Measurements from ENCODE around the gene SLC6A19. TPM values are rescaled to one million over a fixed set of nuclear protein-coding genes. Genes with fewer than 3 reads are reported as not detected.

The SLC6A19 gene
- total and polyA plus RNA-seq, 9 of the 15 experiments (the other 6 are each of a cell fraction or from before 2014, with no cell fraction given) = 0.03 to 1.6 (median 0.59) TPM

DNA sequence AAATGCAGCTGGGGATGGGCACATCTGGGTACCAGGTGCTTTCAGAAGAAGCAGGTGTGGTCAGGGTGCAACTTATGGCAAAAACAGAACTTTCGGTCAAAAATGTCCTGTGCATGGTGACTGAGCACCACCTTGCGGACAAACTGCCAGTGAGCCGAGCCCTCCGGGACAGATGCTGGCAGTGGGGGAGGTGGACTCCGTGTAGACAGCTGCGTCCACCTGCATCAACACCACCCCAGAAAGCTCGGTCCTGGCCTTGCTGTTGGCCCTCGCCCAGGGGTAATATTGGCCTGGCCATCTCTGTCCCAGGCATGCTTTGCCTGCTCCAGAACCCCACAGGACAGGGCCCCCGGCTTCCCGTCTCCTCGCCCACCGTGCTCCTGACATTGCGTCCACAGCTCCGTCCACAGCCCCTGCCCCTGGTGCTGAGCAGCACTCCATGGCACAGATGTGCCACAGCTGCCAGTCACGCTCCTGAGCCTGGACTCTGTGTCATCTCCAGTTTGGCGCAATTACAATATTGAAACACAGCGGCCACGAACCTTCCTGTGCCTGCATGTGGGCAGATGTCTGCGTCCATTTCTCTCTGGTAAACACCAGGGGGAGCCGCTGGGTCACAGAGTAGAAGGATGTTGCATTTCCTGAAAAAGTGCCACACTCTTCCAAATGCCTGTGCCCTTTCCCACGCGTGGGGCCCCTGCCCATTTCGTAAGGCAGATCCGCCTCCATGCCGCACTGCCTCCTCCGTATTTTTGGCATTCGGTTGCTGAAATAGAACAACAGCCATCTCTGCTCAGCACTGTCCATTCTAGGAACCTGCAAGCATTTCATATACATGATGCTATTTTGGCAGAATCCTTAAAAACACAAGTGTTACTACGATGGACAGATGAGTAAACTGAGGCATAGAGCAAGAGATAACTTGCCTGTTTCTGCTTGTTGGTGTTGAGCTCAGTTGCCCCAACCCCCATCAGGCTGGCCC, 33.4 kb upstream of the SLC6A19 start (continued):
- TF ChIP-seq, protein P1, sequence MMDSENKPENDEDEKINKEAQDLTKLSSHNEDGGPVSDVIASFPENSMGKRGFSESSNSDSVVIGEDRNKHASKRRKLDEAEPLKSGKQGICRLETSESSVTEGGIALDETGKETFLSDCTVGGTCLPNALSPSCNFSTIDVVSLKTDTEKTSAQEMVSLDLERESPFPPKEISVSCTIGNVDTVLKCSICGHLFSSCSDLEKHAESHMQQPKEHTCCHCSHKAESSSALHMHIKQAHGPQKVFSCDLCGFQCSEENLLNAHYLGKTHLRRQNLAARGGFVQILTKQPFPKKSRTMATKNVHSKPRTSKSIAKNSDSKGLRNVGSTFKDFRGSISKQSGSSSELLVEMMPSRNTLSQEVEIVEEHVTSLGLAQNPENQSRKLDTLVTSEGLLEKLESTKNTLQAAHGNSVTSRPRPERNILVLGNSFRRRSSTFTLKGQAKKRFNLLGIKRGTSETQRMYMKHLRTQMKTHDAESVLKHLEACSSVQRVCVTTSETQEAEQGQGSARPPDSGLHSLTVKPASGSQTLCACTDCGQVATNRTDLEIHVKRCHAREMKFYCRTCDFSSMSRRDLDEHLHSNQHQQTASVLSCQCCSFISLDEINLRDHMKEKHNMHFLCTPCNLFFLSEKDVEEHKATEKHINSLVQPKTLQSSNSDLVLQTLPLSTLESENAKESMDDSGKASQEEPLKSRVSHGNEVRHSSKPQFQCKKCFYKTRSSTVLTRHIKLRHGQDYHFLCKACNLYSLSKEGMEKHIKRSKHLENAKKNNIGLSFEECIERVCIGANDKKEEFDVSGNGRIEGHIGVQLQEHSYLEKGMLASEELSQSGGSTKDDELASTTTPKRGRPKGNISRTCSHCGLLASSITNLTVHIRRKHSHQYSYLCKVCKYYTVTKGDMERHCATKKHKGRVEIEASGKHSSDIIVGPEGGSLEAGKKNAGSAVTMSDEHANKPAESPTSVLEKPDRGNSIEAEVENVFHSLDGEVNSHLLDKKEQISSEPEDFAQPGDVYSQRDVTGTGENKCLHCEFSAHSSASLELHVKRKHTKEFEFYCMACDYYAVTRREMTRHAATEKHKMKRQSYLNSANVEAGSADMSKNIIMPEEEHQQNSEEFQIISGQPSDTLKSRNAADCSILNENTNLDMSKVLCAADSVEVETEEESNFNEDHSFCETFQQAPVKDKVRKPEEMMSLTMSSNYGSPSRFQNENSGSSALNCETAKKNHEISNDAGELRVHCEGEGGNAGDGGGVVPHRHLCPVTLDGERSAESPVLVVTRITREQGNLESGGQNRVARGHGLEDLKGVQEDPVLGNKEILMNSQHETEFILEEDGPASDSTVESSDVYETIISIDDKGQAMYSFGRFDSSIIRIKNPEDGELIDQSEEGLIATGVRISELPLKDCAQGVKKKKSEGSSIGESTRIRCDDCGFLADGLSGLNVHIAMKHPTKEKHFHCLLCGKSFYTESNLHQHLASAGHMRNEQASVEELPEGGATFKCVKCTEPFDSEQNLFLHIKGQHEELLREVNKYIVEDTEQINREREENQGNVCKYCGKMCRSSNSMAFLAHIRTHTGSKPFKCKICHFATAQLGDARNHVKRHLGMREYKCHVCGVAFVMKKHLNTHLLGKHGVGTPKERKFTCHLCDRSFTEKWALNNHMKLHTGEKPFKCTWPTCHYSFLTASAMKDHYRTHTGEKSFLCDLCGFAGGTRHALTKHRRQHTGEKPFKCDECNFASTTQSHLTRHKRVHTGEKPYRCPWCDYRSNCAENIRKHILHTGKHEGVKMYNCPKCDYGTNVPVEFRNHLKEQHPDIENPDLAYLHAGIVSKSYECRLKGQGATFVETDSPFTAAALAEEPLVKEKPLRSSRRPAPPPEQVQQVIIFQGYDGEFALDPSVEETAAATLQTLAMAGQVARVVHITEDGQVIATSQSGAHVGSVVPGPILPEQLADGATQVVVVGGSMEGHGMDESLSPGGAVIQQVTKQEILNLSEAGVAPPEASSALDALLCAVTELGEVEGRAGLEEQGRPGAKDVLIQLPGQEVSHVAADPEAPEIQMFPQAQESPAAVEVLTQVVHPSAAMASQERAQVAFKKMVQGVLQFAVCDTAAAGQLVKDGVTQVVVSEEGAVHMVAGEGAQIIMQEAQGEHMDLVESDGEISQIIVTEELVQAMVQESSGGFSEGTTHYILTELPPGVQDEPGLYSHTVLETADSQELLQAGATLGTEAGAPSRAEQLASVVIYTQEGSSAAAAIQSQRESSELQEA (IDR thresholded peaks at IDR 0.05; ENCODE audit: low read depth) = no peak
- TF ChIP-seq ZNF12 (CRISPR knock-in tag; IDR thresholded peaks at IDR 0.05) = no peak
- TF ChIP-seq STAT5A (IDR thresholded peaks at IDR 0.05; ENCODE audit: borderline replicate concordance, low read length) = no peak
- no peak for TF ChIP-seq ZNF764 (CRISPR knock-in tag; IDR thresholded peaks at IDR 0.05; ENCODE audit: low read depth)
- TF ChIP-seq ETS2 (tag; IDR thresholded peaks at IDR 0.05; ENCODE audit: borderline replicate concordance, poor library complexity, severe bottlenecking) = no peak
- no peak for TF ChIP-seq SMARCC2 (IDR thresholded peaks at IDR 0.05; ENCODE audit: low read depth)
- TF ChIP-seq NR4A1 (CRISPR knock-in tag; IDR thresholded peaks at IDR 0.05) = peak; percentile 60; the same call in 1 of the 2 replicates
- no peak for TF ChIP-seq NR4A1 (tag; IDR thresholded peaks at IDR 0.05)
- TF ChIP-seq BRD9 (IDR thresholded peaks at IDR 0.05; ENCODE audit: low read depth, partially characterized antibody) = no peak
- TF ChIP-seq ZNF140 (CRISPR knock-in tag; IDR thresholded peaks at IDR 0.05) = no peak
- TF ChIP-seq BRCA1 (IDR thresholded peaks at IDR 0.05) = no peak
- TF ChIP-seq BRCA1 (CRISPR knock-in tag; IDR thresholded peaks at IDR 0.05) = no peak
- TF ChIP-seq POLR2B (IDR thresholded peaks at IDR 0.05; ENCODE audit: low read depth, partially characterized antibody) = no peak
- TF ChIP-seq ARID2 (IDR thresholded peaks at IDR 0.05) = peak; percentile 78; the same call in 1 of the 2 replicates
- no peak for TF ChIP-seq MTA2 (IDR thresholded peaks at IDR 0.05; ENCODE audit: low read depth)
- TF ChIP-seq PATZ1 (CRISPR knock-in tag; IDR thresholded peaks at IDR 0.05; ENCODE audit: borderline replicate concordance) = no peak
- TF ChIP-seq ZNF239 (CRISPR knock-in tag; IDR thresholded peaks at IDR 0.05) = no peak

Measured in K562 (cell line).